H1 (cell line): ENCODE data around the gene TCF7L2.

Experiments
- BACH1 ChIP-seq: IDR thresholded peaks from 2 replicates; pipeline ENCODE4 v1.6.1; 2012; ENCODE audit warnings: low read length, improper control_type of control experiment
- BCL11A ChIP-seq, 2 experiments: IDR thresholded peaks; one replicate each; pipeline ENCODE4 v1.6.1; 2011; ENCODE audit warnings: low read depth in 2 of 2, low read length in 2 of 2, mild to moderate bottlenecking in 2 of 2
- BRCA1 ChIP-seq: IDR thresholded peaks from 2 replicates; pipeline ENCODE4 v1.6.1; 2012; ENCODE audit warnings: low read depth, low read length, improper control_type of control experiment
- EP300 ChIP-seq, 2 experiments: IDR thresholded peaks; 1 replicate in 1 of 2; 2 replicates in 1 of 2; pipeline ENCODE4 v1.6.1; 2011 to 2012; ENCODE audit warnings: low read depth in 2 of 2, low read length in 2 of 2, mild to moderate bottlenecking in 2 of 2, borderline replicate concordance in 1 of 2, inconsistent platforms in 1 of 2, moderate library complexity in 1 of 2
- POLR2A ChIP-seq, 2 experiments: IDR thresholded peaks; 1 replicate in 1 of 2; 2 replicates in 1 of 2; pipeline ENCODE4 v1.6.1; 2011; ENCODE audit warnings: low read depth in 2 of 2, low read length in 2 of 2, mild to moderate bottlenecking in 2 of 2; ENCODE audit errors: control extremely low read depth in 1 of 2
- SIRT6 ChIP-seq: IDR thresholded peaks from one replicate; pipeline ENCODE4 v1.7.1; 2012; ENCODE audit warnings: low read length, inconsistent platforms
- SIX5 ChIP-seq: IDR thresholded peaks from 2 replicates; pipeline ENCODE4 v1.6.1; 2011; ENCODE audit warnings: mild to moderate bottlenecking, low read depth, low read length
- TAF1 ChIP-seq: IDR thresholded peaks from 2 replicates; pipeline ENCODE4 v1.6.1; 2011; ENCODE audit warnings: mild to moderate bottlenecking, low read depth, low read length
- TF ChIP-seq, protein P1 (sequence below), 3 experiments: IDR thresholded peaks; 1 replicate in 2 of 3; 2 replicates in 1 of 3; pipeline versions ENCODE4 v1.5.1 to v1.6.1; 2011; ENCODE audit warnings: low read length in 3 of 3, mild to moderate bottlenecking in 3 of 3, inconsistent platforms in 2 of 3, low read depth in 1 of 3, moderate library complexity in 1 of 3; ENCODE audit not compliant: insufficient read depth in 1 of 3; ENCODE audit errors: control extremely low read depth in 1 of 3

DNA sequence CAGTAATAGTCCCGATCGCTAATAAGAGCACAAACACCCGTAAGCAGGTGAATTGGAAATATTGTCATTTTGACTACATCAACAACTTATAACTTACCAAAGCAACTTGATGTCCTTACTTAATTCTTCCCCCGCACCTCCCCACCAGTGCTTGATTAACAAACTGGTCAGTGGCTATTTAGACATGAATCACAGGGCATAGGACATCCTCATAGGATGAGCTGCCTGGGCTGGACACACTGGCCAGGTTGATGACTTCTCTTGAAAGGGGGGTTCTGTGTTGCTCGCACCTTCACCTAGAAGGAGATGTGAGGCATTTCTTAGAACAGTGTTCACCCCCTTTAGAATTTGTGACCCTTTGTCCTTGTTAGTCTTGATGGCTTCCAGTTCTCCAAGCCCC lies 163.2 kb downstream of the TCF7L2 start:
- no peak for TF ChIP-seq BRCA1
- TF ChIP-seq SIX5: no peak
- TF ChIP-seq BACH1: no peak
- TF ChIP-seq, protein P1, sequence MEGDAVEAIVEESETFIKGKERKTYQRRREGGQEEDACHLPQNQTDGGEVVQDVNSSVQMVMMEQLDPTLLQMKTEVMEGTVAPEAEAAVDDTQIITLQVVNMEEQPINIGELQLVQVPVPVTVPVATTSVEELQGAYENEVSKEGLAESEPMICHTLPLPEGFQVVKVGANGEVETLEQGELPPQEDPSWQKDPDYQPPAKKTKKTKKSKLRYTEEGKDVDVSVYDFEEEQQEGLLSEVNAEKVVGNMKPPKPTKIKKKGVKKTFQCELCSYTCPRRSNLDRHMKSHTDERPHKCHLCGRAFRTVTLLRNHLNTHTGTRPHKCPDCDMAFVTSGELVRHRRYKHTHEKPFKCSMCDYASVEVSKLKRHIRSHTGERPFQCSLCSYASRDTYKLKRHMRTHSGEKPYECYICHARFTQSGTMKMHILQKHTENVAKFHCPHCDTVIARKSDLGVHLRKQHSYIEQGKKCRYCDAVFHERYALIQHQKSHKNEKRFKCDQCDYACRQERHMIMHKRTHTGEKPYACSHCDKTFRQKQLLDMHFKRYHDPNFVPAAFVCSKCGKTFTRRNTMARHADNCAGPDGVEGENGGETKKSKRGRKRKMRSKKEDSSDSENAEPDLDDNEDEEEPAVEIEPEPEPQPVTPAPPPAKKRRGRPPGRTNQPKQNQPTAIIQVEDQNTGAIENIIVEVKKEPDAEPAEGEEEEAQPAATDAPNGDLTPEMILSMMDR (IDR thresholded peaks at IDR 0.05; ENCODE audit: control extremely low read depth in 1 of 3, insufficient read depth in 1 of 3, low read depth in 1 of 3, low read length in 3 of 3): no peak
- no peak for TF ChIP-seq EP300 (IDR thresholded peaks at IDR 0.05; ENCODE audit: borderline replicate concordance in 1 of 2, low read depth in 2 of 2, low read length in 2 of 2)
- no peak for TF ChIP-seq POLR2A (IDR thresholded peaks at IDR 0.05; ENCODE audit: control extremely low read depth in 1 of 2, low read depth in 2 of 2, low read length in 2 of 2)
- TF ChIP-seq BCL11A (IDR thresholded peaks at IDR 0.05; ENCODE audit: low read depth in 2 of 2, low read length in 2 of 2): no peak
- no peak for TF ChIP-seq SIRT6
- TF ChIP-seq TAF1: no peak
